Right lobe of liver (tissue), 6 donors: ENCODE data around the gene MBLAC1. TPM values are rescaled to one million over a fixed set of nuclear protein-coding genes. Genes with fewer than 3 reads are reported as not detected.

Experiments
- ATAC-seq, 4 donors: fragments of 200-7000 bp; cut with Tn5 transposase; one replicate each; pipeline ENCODE4 v1.9.1; 2020; ENCODE audit warnings: mild to moderate bottlenecking in 4 of 4, moderate library complexity in 4 of 4
- DNase-seq, 3 donors: peaks; one replicate each; pipeline ENCODE4 v3.0.0-alpha.2; 2020
- H3K27ac ChIP-seq, 3 donors: fragments of 200-600 bp; one replicate each; pipeline ENCODE4 v1.8.0; 2022
- H3K27me3 ChIP-seq, 2 donors: fragments of 200-600 bp; one replicate each; pipeline ENCODE4 v1.8.0; 2022
- H3K36me3 ChIP-seq, 4 donors: fragments of 200-600 bp; sonication (generic) in 1 of 4; one replicate each; pipeline versions ENCODE4 v1.5.1 to v1.8.0; 2017 to 2022; ENCODE audit warnings: control low read depth in 1 of 4
- H3K4me1 ChIP-seq, 4 donors: fragments of 200-600 bp; sonication (generic) in 1 of 4; one replicate each; pipeline versions ENCODE4 v1.5.1 to v1.8.0; 2017 to 2022; ENCODE audit warnings: control low read depth in 1 of 4
- H3K4me3 ChIP-seq, 3 donors: fragments of 200-600 bp; one replicate each; pipeline ENCODE4 v1.8.0; 2022
- H3K9me3 ChIP-seq, 4 donors: fragments of 200-600 bp; sonication (generic) in 1 of 4; one replicate each; pipeline versions ENCODE4 v1.5.1 to v1.8.0; 2017 to 2022; ENCODE audit warnings: control low read depth in 1 of 4
- CTCF ChIP-seq, 4 donors: fragments of 200-600 bp in 3 of 4; fragments of 450-650 bp in 1 of 4; IDR thresholded peaks; one replicate each; pipeline versions ENCODE4 v1.5.1 to v1.8.0; 2016 to 2022; ENCODE audit warnings: antibody characterized with exemption in 4 of 4, mild to moderate bottlenecking in 2 of 4
- POLR2A ChIP-seq: fragments of 450-650 bp; IDR thresholded peaks from one replicate; pipeline ENCODE4 v1.6.1; 2017; ENCODE audit warnings: antibody characterized with exemption, mild to moderate bottlenecking
- WGBS: methylation state at CpG from one replicate; pipeline ENCODE4 v1.1.6; 2018; ENCODE audit warnings: low coverage, low lambda C conversion rate; ENCODE audit not compliant: insufficient coverage; ENCODE audit errors: missing lambda C conversion rate; 5-methylcytosine and 5-hydroxymethylcytosine counted together
- intact Hi-C, 2 donors: fragments of 100-400 bp; cut with DNase I; formaldehyde crosslinking; loops; one replicate each; pipeline versions ENCODE4 v1.11.2 to v1.14.1; 2022
- total RNA-seq, 6 experiments: library from RNA; depleted of rRNA in 2 of 6; stranded (reverse); fragments of >200 nt in 2 of 6; fragmentation: NEBNext Ultra II Directional in 3 of 6; extraction: Animal tissue kit (Norgen Biotek cat#: 25700) in 3 of 6; gene quantifications; one replicate each; pipeline versions ENCODE4 v1.1.0 to v1.2.4, GENCODE V29; 2016 to 2023
- donor health status: DM: no; HTN: yes; CAD: no.
- donor health status: DM: no; HTN: no; CAD: no.
- donor health status: DM: no; HTN: no; CAD: no.
- donor health status: DM: no; HTN: yes; CAD: no.
- donor health status: DM: no; HTN: yes; CAD: no.

MBLAC1 gene
- total RNA-seq, 6 experiments from 2014 or later: 0.35 to 2.7 (median 1.1) TPM

GRCh38 chr7:100132126-100132525, 5.4 kb downstream of the MBLAC1 start:
- Histone ChIP-seq H3K4me3 (peak overlapping the region in 1 of 3 donors; percentile 27), H3K4me1 (peaks cover 0 to 26% (median 0%) of the 10 kb centered on the region in 4 donors), H3K27ac (no peak overlapping the region), H3K9me3 (no peaks in the 10 kb centered on the region), H3K36me3 (no peaks in the 10 kb centered on the region), H3K27me3 (no peaks in the 10 kb centered on the region)
- intact Hi-C loops: loop anchor here (10.0 kb wide), 1 partner anchor 93 kb away; no protein-coding TSS in a partner anchor
- DNase-seq (no peak), ATAC-seq (no peak)
- TF ChIP-seq CTCF (IDR thresholded peaks at IDR 0.05) (no peak), POLR2A (no peak)
- 45% methylated on average over 7 of the region's 7 CpGs for WGBS

GRCh38 chr7:100132697-100133151, 6.0 kb downstream of the MBLAC1 start:
- peak; percentile 77 to 83 (median 78) for ATAC-seq
- H3K4me3 ChIP-seq: no peak overlapping the region
- intact Hi-C loops: loop anchor here (10.0 kb wide), 1 partner anchor 92 kb away; no protein-coding TSS in a partner anchor
- peaks cover 0 to 26% (median 0%) of the 10 kb centered on the region in 4 donors for H3K4me1 ChIP-seq
- no peak for TF ChIP-seq POLR2A
- TF ChIP-seq CTCF (IDR thresholded peaks at IDR 0.05): peak; percentile 84 to 85 (median 84)
- WGBS: 21% methylated on average over 3 of the region's 3 CpGs
- peak in 2 of 3 donors; percentile 67 to 68 for DNase-seq
- H3K27ac ChIP-seq: no peak overlapping the region
- H3K27me3 ChIP-seq: no peaks in the 10 kb centered on the region
- no peaks in the 10 kb centered on the region for H3K36me3 ChIP-seq
- no peaks in the 10 kb centered on the region for H3K9me3 ChIP-seq

- peaks cover 0 to 17% (median 0%) of the 10 kb centered on the region in 4 donors for H3K4me1 ChIP-seq
- no peaks in the 10 kb centered on the region for H3K9me3 ChIP-seq
- ATAC-seq: no peak
- intact Hi-C loops: loop anchor here (10.0 kb wide), 1 partner anchor 87 kb away; no protein-coding TSS in a partner anchor
- no peak for TF ChIP-seq POLR2A
- no peak for TF ChIP-seq CTCF (IDR thresholded peaks at IDR 0.05)
- no peak overlapping the region for H3K4me3 ChIP-seq
- WGBS: 77% methylated on average over 13 of the region's 13 CpGs
- no peak for DNase-seq
- no peak overlapping the region for H3K27ac ChIP-seq
- no peaks in the 10 kb centered on the region for H3K27me3 ChIP-seq
- no peaks in the 10 kb centered on the region for H3K36me3 ChIP-seq
Observed at GRCh38 chr7:100137851-100138760, 11.3 kb downstream of the MBLAC1 start.

- Histone ChIP-seq H3K36me3 (no peaks in the 10 kb centered on the region), H3K27me3 (no peaks in the 10 kb centered on the region), H3K4me3 (no peak overlapping the region), H3K27ac (no peak overlapping the region), H3K4me1 (peaks cover 0 to 20% (median 0%) of the 10 kb centered on the region in 4 donors), H3K9me3 (no peaks in the 10 kb centered on the region)
- intact Hi-C loops: no loop called here
- no peak for DNase-seq
- WGBS: 48% methylated on average over 3 of the region's 3 CpGs
- TF ChIP-seq POLR2A (no peak), CTCF (IDR thresholded peaks at IDR 0.05) (no peak)
- peak in 2 of 4 donors; percentile 28 to 47 for ATAC-seq
Observed at GRCh38 chr7:100141555-100141949, 14.8 kb downstream of the MBLAC1 start.
